A673 (cell line): ENCODE data around the gene IZUMO2. TPM values are rescaled to one million over a fixed set of nuclear protein-coding genes. Genes with fewer than 3 reads are reported as not detected.

Experiments used
- BruUV-seq: library from RNA; stranded (reverse); fragments of 400-500 nt; replicated peaks from 2 replicates; lab custom pipeline; 2021; lab: Mats Ljungman, UMichigan
- CTCF ChIA-PET: fragments of 300-600 bp; sonication (Branson Sonifier 250); formaldehyde crosslinking; loops from one replicate; lab custom pipeline; 2022; ENCODE audit warnings: antibody characterized with exemption; lab: Charles Lee
- POLR2A ChIA-PET: fragments of 300-600 bp; sonication (Branson Sonifier 250); formaldehyde crosslinking; loops from one replicate; lab custom pipeline; 2022; ENCODE audit warnings: antibody characterized with exemption; ENCODE audit not compliant: low non-redundant PET; lab: Charles Lee
- DNase-seq: peaks from one replicate; pipeline ENCODE4 v3.0.0-alpha.2; 2015; ENCODE audit warnings: low spot score
- H3K27ac ChIP-seq: fragments of 200-600 bp; sonication (generic); 2 replicates; pipeline ENCODE4 v1.5.1; 2016; ENCODE audit warnings: mixed run types, low read depth, mild to moderate bottlenecking, mixed read lengths, antibody characterized with exemption, low read length; ENCODE audit not compliant: poor library complexity, severe bottlenecking
- H3K27me3 ChIP-seq: fragments of 200-600 bp; sonication (generic); replicated peaks from 2 replicates; pipeline ENCODE4 v1.6.1; 2017; ENCODE audit warnings: mixed run types, low read depth, mild to moderate bottlenecking, mixed read lengths, antibody characterized with exemption, low read length; ENCODE audit not compliant: insufficient read depth, poor library complexity
- H3K36me3 ChIP-seq: fragments of 200-600 bp; sonication (generic); 2 replicates; pipeline ENCODE4 v1.6.1; 2016; ENCODE audit warnings: mixed run types, mild to moderate bottlenecking, mixed read lengths, antibody characterized with exemption, low read length; ENCODE audit not compliant: insufficient read depth, poor library complexity, severe bottlenecking
- H3K4me1 ChIP-seq: fragments of 200-600 bp; sonication (generic); 2 replicates; pipeline ENCODE4 v1.6.1; 2017; ENCODE audit warnings: mixed run types, mild to moderate bottlenecking, mixed read lengths, antibody characterized with exemption, low read length; ENCODE audit not compliant: insufficient read depth, poor library complexity, severe bottlenecking
- H3K4me3 ChIP-seq: fragments of 200-600 bp; sonication (generic); 2 replicates; pipeline ENCODE4 v1.5.1; 2016; ENCODE audit warnings: low read depth, mixed run types, mild to moderate bottlenecking, mixed read lengths, low read length; ENCODE audit not compliant: poor library complexity, severe bottlenecking
- H3K9me3 ChIP-seq: fragments of 200-600 bp; sonication (generic); 2 replicates; pipeline ENCODE4 v1.6.1; 2016; ENCODE audit warnings: mixed run types, low read depth, mild to moderate bottlenecking, mixed read lengths, antibody characterized with exemption, low read length; ENCODE audit not compliant: poor library complexity, severe bottlenecking
- EZH2 ChIP-seq: fragments of 200-600 bp; sonication (generic); IDR thresholded peaks from 2 replicates; pipeline ENCODE4 v1.6.1; 2017; ENCODE audit warnings: borderline replicate concordance, low read depth, mild to moderate bottlenecking, mixed read lengths, antibody characterized with exemption, low read length; ENCODE audit not compliant: poor library complexity, severe bottlenecking
- intact Hi-C: fragments of 100-400 bp; cut with micrococcal nuclease; formaldehyde crosslinking; loops from one replicate; pipeline ENCODE4 v1.10.0; 2022; ENCODE audit not compliant: unreplicated experiment
- total RNA-seq: library from RNA; stranded (reverse); gene quantifications from 2 replicates; pipeline ENCODE4 v1.2.3, GENCODE V29; 2021
- TF ChIP-seq, protein P1 (sequence below): fragments of 300-800, 200-600 bp; sonication (generic); conservative IDR thresholded peaks from 2 replicates; pipeline ENCODE4 v1.5.1; 2017; ENCODE audit warnings: low read depth, mild to moderate bottlenecking, antibody characterized with exemption, low read length, moderate library complexity, mixed read lengths

The IZUMO2 gene
- total RNA-seq, 1 experiment from 2014 or later: not detected

DNA sequence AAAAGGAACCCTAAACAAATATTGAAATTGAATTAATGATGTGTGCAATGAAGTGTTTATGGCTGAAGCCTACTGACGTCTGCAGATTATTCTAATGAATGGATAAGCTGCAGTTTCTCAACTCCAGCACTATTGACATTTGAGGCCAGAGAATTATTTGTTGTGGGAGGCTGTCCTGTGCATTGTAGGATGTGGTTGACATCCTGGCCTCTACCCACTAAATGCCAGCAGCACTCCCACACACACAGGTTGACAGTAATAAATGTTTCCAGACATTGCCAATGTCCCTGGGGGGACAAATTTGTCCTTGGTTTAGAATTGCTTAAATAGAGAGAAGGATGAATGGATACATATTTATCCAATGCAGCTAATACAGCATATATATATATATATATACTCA lies 21.1 kb upstream of the IZUMO2 start:
- H3K4me3 ChIP-seq: no peak overlapping the region
- CTCF ChIA-PET: no interaction called here
- H3K27me3 ChIP-seq: no peaks in the 10 kb centered on the region
- no TSS peak for BruUV-seq
- DNase-seq: no peak
- TF ChIP-seq, protein P1, sequence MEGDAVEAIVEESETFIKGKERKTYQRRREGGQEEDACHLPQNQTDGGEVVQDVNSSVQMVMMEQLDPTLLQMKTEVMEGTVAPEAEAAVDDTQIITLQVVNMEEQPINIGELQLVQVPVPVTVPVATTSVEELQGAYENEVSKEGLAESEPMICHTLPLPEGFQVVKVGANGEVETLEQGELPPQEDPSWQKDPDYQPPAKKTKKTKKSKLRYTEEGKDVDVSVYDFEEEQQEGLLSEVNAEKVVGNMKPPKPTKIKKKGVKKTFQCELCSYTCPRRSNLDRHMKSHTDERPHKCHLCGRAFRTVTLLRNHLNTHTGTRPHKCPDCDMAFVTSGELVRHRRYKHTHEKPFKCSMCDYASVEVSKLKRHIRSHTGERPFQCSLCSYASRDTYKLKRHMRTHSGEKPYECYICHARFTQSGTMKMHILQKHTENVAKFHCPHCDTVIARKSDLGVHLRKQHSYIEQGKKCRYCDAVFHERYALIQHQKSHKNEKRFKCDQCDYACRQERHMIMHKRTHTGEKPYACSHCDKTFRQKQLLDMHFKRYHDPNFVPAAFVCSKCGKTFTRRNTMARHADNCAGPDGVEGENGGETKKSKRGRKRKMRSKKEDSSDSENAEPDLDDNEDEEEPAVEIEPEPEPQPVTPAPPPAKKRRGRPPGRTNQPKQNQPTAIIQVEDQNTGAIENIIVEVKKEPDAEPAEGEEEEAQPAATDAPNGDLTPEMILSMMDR: no peak
- H3K9me3 ChIP-seq: no peaks in the 10 kb centered on the region
- POLR2A ChIA-PET: no interaction called here
- intact Hi-C loops: no loop called here
- H3K36me3 ChIP-seq: no peaks in the 10 kb centered on the region
- H3K27ac ChIP-seq: no peak overlapping the region
- no peaks in the 10 kb centered on the region for H3K4me1 ChIP-seq

DNA sequence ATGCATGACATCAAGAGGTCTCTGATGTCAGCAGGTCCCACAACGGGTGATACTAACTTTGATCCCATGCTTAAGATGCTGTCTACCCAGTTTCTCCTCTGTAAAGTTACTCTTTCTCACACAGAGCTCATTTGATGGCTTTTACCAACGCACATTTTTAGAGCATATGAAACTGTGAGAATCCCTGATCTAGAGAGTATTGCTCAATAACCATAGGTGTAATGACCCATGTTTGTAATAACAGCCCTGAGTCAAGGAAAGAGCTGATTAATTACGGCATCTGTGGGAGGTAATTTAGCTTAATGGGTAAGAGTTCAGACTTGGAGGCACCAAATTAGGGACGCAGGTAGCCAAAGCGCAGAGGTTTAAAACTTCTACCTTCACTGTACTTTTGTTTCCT lies 18.0 kb upstream of the IZUMO2 start:
- Histone ChIP-seq H3K9me3 (no peaks in the 10 kb centered on the region), H3K27me3 (no peaks in the 10 kb centered on the region), H3K4me3 (no peak overlapping the region), H3K27ac (no peak overlapping the region), H3K4me1 (no peaks in the 10 kb centered on the region), H3K36me3 (no peaks in the 10 kb centered on the region)
- ChIA-PET CTCF (no interaction called here), POLR2A (no interaction called here)
- intact Hi-C loops: no loop called here
- DNase-seq: no peak
- no TSS peak for BruUV-seq
- TF ChIP-seq EZH2: no peak
- TF ChIP-seq, protein P1: no peak

- intact Hi-C loops: no loop called here
- Histone ChIP-seq H3K27me3 (no peaks in the 10 kb centered on the region), H3K9me3 (no peaks in the 10 kb centered on the region), H3K4me3 (no peak overlapping the region), H3K4me1 (no peaks in the 10 kb centered on the region), H3K36me3 (no peaks in the 10 kb centered on the region), H3K27ac (no peak overlapping the region)
- DNase-seq: no peak
- ChIA-PET CTCF (no interaction called here), POLR2A (no interaction called here)
- no TSS peak for BruUV-seq
- no peak for TF ChIP-seq EZH2
- TF ChIP-seq, protein P1: no peak
Measured at GRCh38 chr19:50178859-50179537, 15.9 kb upstream of the IZUMO2 start.
